WTC11 (cell line): ENCODE measurements around the gene STX19. TPM values are rescaled to one million over a fixed set of nuclear protein-coding genes. Genes with fewer than 3 reads are reported as not detected.

Experiments used
- ATF1 ChIP-seq: sonication (generic); formaldehyde crosslinking; IDR thresholded peaks from 2 replicates; pipeline ENCODE4 v1.8.1; 2023; ENCODE audit warnings: mild to moderate bottlenecking, moderate library complexity, missing genetic modification reagents
- CREM ChIP-seq: sonication (generic); formaldehyde crosslinking; IDR thresholded peaks from 2 replicates; pipeline ENCODE4 v1.8.1; 2022; ENCODE audit warnings: mild to moderate bottlenecking, missing genetic modification reagents, moderate library complexity
- FOXP4 ChIP-seq: sonication (generic); formaldehyde crosslinking; IDR thresholded peaks from 2 replicates; pipeline ENCODE4 v1.8.0; 2022; ENCODE audit warnings: mild to moderate bottlenecking, missing genetic modification reagents
- GRHL2 ChIP-seq: fragments of 250-450 bp; sonication (Bioruptor Pico); IDR thresholded peaks from 2 replicates; pipeline ENCODE4 v1.8.0; 2022; ENCODE audit warnings: mild to moderate bottlenecking, moderate library complexity; ENCODE audit not compliant: insufficient replicate concordance, severe bottlenecking
- JUN ChIP-seq: sonication (generic); formaldehyde crosslinking; IDR thresholded peaks from 2 replicates; pipeline ENCODE4 v1.8.0; 2023; ENCODE audit warnings: mild to moderate bottlenecking, missing genetic modification reagents
- KAT7 ChIP-seq: sonication (generic); formaldehyde crosslinking; IDR thresholded peaks from 2 replicates; pipeline ENCODE4 v1.8.1; 2023; ENCODE audit warnings: missing genetic modification reagents, mild to moderate bottlenecking, borderline replicate concordance
- OVOL2 ChIP-seq: fragments of 250-450 bp; sonication (Bioruptor Pico); IDR thresholded peaks from 2 replicates; pipeline ENCODE4 v1.9.0; 2021; ENCODE audit warnings: mild to moderate bottlenecking, borderline replicate concordance
- PRRX2 ChIP-seq: fragments of 250-450 bp; sonication (Bioruptor Pico); IDR thresholded peaks from 2 replicates; pipeline ENCODE4 v1.8.0; 2021; ENCODE audit warnings: mild to moderate bottlenecking
- RELA ChIP-seq: sonication (generic); formaldehyde crosslinking; IDR thresholded peaks from 2 replicates; pipeline ENCODE4 v1.8.1; 2022; ENCODE audit warnings: missing genetic modification reagents, mild to moderate bottlenecking, borderline replicate concordance
- SOX15 ChIP-seq: fragments of 250-450 bp; sonication (Bioruptor Pico); IDR thresholded peaks from 2 replicates; pipeline ENCODE4 v1.9.0; 2021; ENCODE audit warnings: mild to moderate bottlenecking
- SP1 ChIP-seq: sonication (generic); formaldehyde crosslinking; conservative IDR thresholded peaks from 2 replicates; pipeline ENCODE4 v1.8.1; 2022; ENCODE audit warnings: missing genetic modification reagents
- TEAD1 ChIP-seq: sonication (generic); formaldehyde crosslinking; IDR thresholded peaks from 2 replicates; pipeline ENCODE4 v1.8.0; 2022; ENCODE audit warnings: mild to moderate bottlenecking, missing genetic modification reagents
- TP53 ChIP-seq: sonication (generic); formaldehyde crosslinking; IDR thresholded peaks from 2 replicates; pipeline ENCODE4 v1.8.1; 2023; ENCODE audit warnings: mild to moderate bottlenecking, missing genetic modification reagents
- ZMAT4 ChIP-seq: fragments of 250-450 bp; sonication (Bioruptor Pico); IDR thresholded peaks from 2 replicates; pipeline ENCODE4 v1.9.0; 2021; ENCODE audit warnings: mild to moderate bottlenecking
- ZNF121 ChIP-seq: sonication (generic); formaldehyde crosslinking; IDR thresholded peaks from 2 replicates; pipeline ENCODE4 v1.8.0; 2023; ENCODE audit warnings: missing genetic modification reagents
- ZNF219 ChIP-seq: sonication (generic); formaldehyde crosslinking; IDR thresholded peaks from 2 replicates; pipeline ENCODE4 v1.8.0; 2023; ENCODE audit warnings: missing genetic modification reagents, mild to moderate bottlenecking, borderline replicate concordance
- ZNF532 ChIP-seq: fragments of 250-450 bp; sonication (Bioruptor Pico); IDR thresholded peaks from 2 replicates; pipeline ENCODE4 v1.9.0; 2021; ENCODE audit warnings: mild to moderate bottlenecking, borderline replicate concordance
- total RNA-seq: library from RNA; stranded (reverse); gene quantifications from 3 replicates; pipeline ENCODE4 v1.2.3, GENCODE V29; 2021
- TF ChIP-seq, protein P1 (sequence below): fragments of 200-600 bp; IDR thresholded peaks from 2 replicates; pipeline ENCODE4 v1.8.0; 2022; ENCODE audit warnings: antibody characterized with exemption
- TF ChIP-seq, protein P2 (sequence below): sonication (generic); formaldehyde crosslinking; IDR thresholded peaks from 2 replicates; pipeline ENCODE4 v1.8.1; 2023; ENCODE audit warnings: mild to moderate bottlenecking, missing genetic modification reagents, moderate library complexity
- TF ChIP-seq, protein P3 (sequence below): sonication (generic); formaldehyde crosslinking; IDR thresholded peaks from 2 replicates; pipeline ENCODE4 v1.8.1; 2023; ENCODE audit warnings: mild to moderate bottlenecking, missing genetic modification reagents
- TF ChIP-seq, protein P4 (sequence below): sonication (generic); formaldehyde crosslinking; IDR thresholded peaks from 2 replicates; pipeline ENCODE4 v1.8.1; 2022; ENCODE audit warnings: mild to moderate bottlenecking, moderate library complexity, missing genetic modification reagents
- TF ChIP-seq, protein P5 (sequence below): sonication (generic); formaldehyde crosslinking; IDR thresholded peaks from 2 replicates; pipeline ENCODE4 v1.8.1; 2022; ENCODE audit warnings: low read depth, mild to moderate bottlenecking, moderate library complexity, missing genetic modification reagents, borderline replicate concordance
- TF ChIP-seq, protein P6 (sequence below): sonication (generic); formaldehyde crosslinking; IDR thresholded peaks from 2 replicates; pipeline ENCODE4 v1.8.0; 2022; ENCODE audit warnings: mild to moderate bottlenecking, missing genetic modification reagents
- TF ChIP-seq, protein P7 (sequence below): sonication (generic); formaldehyde crosslinking; IDR thresholded peaks from 2 replicates; pipeline ENCODE4 v1.8.1; 2022; ENCODE audit warnings: mild to moderate bottlenecking, missing genetic modification reagents, moderate library complexity, borderline replicate concordance

STX19 gene
- total RNA-seq, 1 experiment from 2014 or later, result not detected

- TF ChIP-seq GRHL2 (CRISPR knock-in tag), result no peak
- no peak for TF ChIP-seq SOX15
- TF ChIP-seq JUN (CRISPR knock-in tag), result no peak
- TF ChIP-seq TEAD1 (CRISPR knock-in tag), result no peak
- TF ChIP-seq, protein P1, sequence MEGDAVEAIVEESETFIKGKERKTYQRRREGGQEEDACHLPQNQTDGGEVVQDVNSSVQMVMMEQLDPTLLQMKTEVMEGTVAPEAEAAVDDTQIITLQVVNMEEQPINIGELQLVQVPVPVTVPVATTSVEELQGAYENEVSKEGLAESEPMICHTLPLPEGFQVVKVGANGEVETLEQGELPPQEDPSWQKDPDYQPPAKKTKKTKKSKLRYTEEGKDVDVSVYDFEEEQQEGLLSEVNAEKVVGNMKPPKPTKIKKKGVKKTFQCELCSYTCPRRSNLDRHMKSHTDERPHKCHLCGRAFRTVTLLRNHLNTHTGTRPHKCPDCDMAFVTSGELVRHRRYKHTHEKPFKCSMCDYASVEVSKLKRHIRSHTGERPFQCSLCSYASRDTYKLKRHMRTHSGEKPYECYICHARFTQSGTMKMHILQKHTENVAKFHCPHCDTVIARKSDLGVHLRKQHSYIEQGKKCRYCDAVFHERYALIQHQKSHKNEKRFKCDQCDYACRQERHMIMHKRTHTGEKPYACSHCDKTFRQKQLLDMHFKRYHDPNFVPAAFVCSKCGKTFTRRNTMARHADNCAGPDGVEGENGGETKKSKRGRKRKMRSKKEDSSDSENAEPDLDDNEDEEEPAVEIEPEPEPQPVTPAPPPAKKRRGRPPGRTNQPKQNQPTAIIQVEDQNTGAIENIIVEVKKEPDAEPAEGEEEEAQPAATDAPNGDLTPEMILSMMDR, result no peak
- TF ChIP-seq, protein P2, sequence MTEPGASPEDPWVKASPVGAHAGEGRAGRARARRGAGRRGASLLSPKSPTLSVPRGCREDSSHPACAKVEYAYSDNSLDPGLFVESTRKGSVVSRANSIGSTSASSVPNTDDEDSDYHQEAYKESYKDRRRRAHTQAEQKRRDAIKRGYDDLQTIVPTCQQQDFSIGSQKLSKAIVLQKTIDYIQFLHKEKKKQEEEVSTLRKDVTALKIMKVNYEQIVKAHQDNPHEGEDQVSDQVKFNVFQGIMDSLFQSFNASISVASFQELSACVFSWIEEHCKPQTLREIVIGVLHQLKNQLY (CRISPR knock-in tag), result no peak
- no peak for TF ChIP-seq OVOL2 (CRISPR knock-in tag)
- no peak for TF ChIP-seq TP53 (CRISPR knock-in tag)
- TF ChIP-seq KAT7 (CRISPR knock-in tag), result no peak
- TF ChIP-seq, protein P3, sequence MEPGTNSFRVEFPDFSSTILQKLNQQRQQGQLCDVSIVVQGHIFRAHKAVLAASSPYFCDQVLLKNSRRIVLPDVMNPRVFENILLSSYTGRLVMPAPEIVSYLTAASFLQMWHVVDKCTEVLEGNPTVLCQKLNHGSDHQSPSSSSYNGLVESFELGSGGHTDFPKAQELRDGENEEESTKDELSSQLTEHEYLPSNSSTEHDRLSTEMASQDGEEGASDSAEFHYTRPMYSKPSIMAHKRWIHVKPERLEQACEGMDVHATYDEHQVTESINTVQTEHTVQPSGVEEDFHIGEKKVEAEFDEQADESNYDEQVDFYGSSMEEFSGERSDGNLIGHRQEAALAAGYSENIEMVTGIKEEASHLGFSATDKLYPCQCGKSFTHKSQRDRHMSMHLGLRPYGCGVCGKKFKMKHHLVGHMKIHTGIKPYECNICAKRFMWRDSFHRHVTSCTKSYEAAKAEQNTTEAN (CRISPR knock-in tag), result no peak
- no peak for TF ChIP-seq PRRX2 (CRISPR knock-in tag)
- TF ChIP-seq, protein P4, sequence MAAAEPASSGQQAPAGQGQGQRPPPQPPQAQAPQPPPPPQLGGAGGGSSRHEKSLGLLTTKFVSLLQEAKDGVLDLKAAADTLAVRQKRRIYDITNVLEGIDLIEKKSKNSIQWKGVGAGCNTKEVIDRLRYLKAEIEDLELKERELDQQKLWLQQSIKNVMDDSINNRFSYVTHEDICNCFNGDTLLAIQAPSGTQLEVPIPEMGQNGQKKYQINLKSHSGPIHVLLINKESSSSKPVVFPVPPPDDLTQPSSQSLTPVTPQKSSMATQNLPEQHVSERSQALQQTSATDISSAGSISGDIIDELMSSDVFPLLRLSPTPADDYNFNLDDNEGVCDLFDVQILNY, result no peak; the same call in 1 of the 2 replicates
- peak; percentile 84 for TF ChIP-seq CREM
- TF ChIP-seq ZNF219 (CRISPR knock-in tag), result no peak
- peak; percentile 79 for TF ChIP-seq SP1 (CRISPR knock-in tag)
- no peak for TF ChIP-seq ZMAT4 (CRISPR knock-in tag)
- TF ChIP-seq, protein P5, sequence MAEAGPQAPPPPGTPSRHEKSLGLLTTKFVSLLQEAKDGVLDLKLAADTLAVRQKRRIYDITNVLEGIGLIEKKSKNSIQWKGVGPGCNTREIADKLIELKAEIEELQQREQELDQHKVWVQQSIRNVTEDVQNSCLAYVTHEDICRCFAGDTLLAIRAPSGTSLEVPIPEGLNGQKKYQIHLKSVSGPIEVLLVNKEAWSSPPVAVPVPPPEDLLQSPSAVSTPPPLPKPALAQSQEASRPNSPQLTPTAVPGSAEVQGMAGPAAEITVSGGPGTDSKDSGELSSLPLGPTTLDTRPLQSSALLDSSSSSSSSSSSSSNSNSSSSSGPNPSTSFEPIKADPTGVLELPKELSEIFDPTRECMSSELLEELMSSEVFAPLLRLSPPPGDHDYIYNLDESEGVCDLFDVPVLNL (CRISPR knock-in tag), result no peak
- TF ChIP-seq, protein P6, sequence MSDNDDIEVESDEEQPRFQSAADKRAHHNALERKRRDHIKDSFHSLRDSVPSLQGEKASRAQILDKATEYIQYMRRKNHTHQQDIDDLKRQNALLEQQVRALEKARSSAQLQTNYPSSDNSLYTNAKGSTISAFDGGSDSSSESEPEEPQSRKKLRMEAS (CRISPR knock-in tag), result peak; percentile 61; the same call in 1 of the 2 replicates
- TF ChIP-seq RELA (CRISPR knock-in tag), result no peak
- TF ChIP-seq ZNF532 (CRISPR knock-in tag), result no peak
- TF ChIP-seq ZNF121 (CRISPR knock-in tag), result peak; percentile 47; the same call in 1 of the 2 replicates
- TF ChIP-seq, protein P7, sequence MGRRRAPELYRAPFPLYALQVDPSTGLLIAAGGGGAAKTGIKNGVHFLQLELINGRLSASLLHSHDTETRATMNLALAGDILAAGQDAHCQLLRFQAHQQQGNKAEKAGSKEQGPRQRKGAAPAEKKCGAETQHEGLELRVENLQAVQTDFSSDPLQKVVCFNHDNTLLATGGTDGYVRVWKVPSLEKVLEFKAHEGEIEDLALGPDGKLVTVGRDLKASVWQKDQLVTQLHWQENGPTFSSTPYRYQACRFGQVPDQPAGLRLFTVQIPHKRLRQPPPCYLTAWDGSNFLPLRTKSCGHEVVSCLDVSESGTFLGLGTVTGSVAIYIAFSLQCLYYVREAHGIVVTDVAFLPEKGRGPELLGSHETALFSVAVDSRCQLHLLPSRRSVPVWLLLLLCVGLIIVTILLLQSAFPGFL (CRISPR knock-in tag), result no peak
- TF ChIP-seq ATF1 (CRISPR knock-in tag), result no peak
- peak; percentile 77 for TF ChIP-seq FOXP4 (CRISPR knock-in tag)
Observed at GRCh38 chr3:93979850-93980676, 48.3 kb downstream of the STX19 start, which contains the start of gene ARL13B (continued).
